22Rv1 (cell line): ENCODE measurements around the gene RAP1GAP2.

Source experiments
- H3K27ac ChIP-seq: fragments of 450-650 bp; 2 replicates; pipeline ENCODE4 v1.5.1; 2017
- CTCF ChIP-seq: fragments of 450-650 bp; IDR thresholded peaks from 2 replicates; pipeline ENCODE4 v1.5.1; 2017; ENCODE audit warnings: mild to moderate bottlenecking
- ZFX ChIP-seq: fragments of 450-650 bp; IDR thresholded peaks from 2 replicates; pipeline ENCODE4 v1.6.1; 2017; ENCODE audit warnings: antibody characterized with exemption, borderline replicate concordance

RAP1GAP2 gene

GRCh38 chr17:2758870-2759269 lies 37.4 kb upstream of the RAP1GAP2 start:
- no peak overlapping the region for H3K27ac ChIP-seq
- TF ChIP-seq ZFX (no peak), CTCF (no peak)

GRCh38 chr17:2770129-2770528 lies 26.1 kb upstream of the RAP1GAP2 start:
- TF ChIP-seq ZFX (no peak), CTCF (no peak)
- H3K27ac ChIP-seq, result no peak overlapping the region

GRCh38 chr17:2775206-2775605 lies 21.0 kb upstream of the RAP1GAP2 start:
- TF ChIP-seq ZFX, result no peak
- TF ChIP-seq CTCF, result no peak
- no peak overlapping the region for H3K27ac ChIP-seq

DNA sequence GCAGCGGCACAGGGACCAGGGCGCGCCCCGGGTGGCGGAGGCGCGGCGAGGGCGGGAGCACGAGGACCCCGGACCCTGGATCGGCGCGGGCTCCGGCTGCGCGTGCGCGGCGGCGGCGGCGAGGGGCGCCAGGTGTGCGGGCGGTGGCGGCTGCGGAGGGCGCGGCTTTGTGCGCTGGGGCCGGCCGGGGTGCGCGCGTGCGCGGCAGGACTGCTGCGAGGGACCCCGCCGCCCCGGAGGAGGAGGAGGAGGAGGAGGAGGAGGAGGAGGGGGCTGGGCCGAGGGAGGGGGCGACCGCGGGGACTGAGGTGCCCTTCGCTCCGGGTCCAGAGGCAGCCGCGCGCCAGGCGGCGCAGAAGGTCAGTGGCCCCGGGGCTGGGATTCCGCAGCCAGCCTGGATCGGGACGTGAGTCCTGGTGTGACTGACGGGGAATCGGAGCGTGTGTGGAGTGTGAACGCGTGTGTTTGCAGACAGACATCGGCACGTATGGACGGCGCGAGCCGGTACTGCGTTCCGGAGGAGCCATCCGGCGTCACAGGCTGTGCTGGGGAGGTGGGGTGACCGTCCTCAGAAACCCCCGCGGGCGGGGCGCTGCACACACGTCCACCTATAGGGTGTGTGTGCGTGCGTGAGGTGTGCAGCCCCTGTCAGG lies 19.5 kb upstream of the RAP1GAP2 start:
- H3K27ac ChIP-seq, result no peak overlapping the region
- no peak for TF ChIP-seq CTCF
- no peak for TF ChIP-seq ZFX

- no peak overlapping the region for H3K27ac ChIP-seq
- no peak for TF ChIP-seq ZFX
- no peak for TF ChIP-seq CTCF
These were observed 18.9 kb upstream of the RAP1GAP2 start for GRCh38 chr17:2777242-2777867.

- no peak overlapping the region for H3K27ac ChIP-seq
These were observed 17.7 kb upstream of the RAP1GAP2 start for GRCh38 chr17:2778489-2778888.

More at GRCh38 chr17:2778489-2778888, 17.7 kb upstream of the RAP1GAP2 start:
- TF ChIP-seq ZFX (no peak), CTCF (no peak)
